Measurements from ENCODE around the gene PPP1R1C.

The PPP1R1C gene

GRCh38 chr2:182049372-182050148, 63.9 kb downstream of the PPP1R1C start:
- no peak overlapping the region for H3K9ac ChIP-seq (ENCODE audit: low read depth, low read length)
- H3K9me3 ChIP-seq (ENCODE audit: control insufficient read depth, insufficient read depth, low read length), result no peaks in the 10 kb centered on the region
- H3K4me1 ChIP-seq (ENCODE audit: insufficient read depth, low read length), result peaks cover 5% of the 10 kb centered on the region; the same call in 1 of the 2 replicates
- no peaks in the 10 kb centered on the region for H3K36me3 ChIP-seq (ENCODE audit: insufficient read depth, low read length)

- Histone ChIP-seq H3K4me1 (ENCODE audit: insufficient read depth, low read length) (peaks cover 5% of the 10 kb centered on the region; the same call in 1 of the 2 replicates), H3K9ac (ENCODE audit: low read depth, low read length) (no peak overlapping the region), H3K36me3 (ENCODE audit: insufficient read depth, low read length) (no peaks in the 10 kb centered on the region), H3K9me3 (ENCODE audit: control insufficient read depth, insufficient read depth, low read length) (no peaks in the 10 kb centered on the region)
Measured at GRCh38 chr2:182050333-182051135, 64.9 kb downstream of the PPP1R1C start.

- no peak overlapping the region for H3K9ac ChIP-seq (ENCODE audit: low read depth, low read length)
- no peaks in the 10 kb centered on the region for H3K9me3 ChIP-seq (ENCODE audit: control insufficient read depth, insufficient read depth, low read length)
- no peaks in the 10 kb centered on the region for H3K36me3 ChIP-seq (ENCODE audit: insufficient read depth, low read length)
- no peaks in the 10 kb centered on the region for H3K4me1 ChIP-seq (ENCODE audit: insufficient read depth, low read length)
Measured at GRCh38 chr2:182055993-182056392, 70.3 kb downstream of the PPP1R1C start.

GRCh38 chr2:182057002-182057401, 71.3 kb downstream of the PPP1R1C start:
- no peaks in the 10 kb centered on the region for H3K9me3 ChIP-seq (ENCODE audit: control insufficient read depth, insufficient read depth, low read length)
- H3K36me3 ChIP-seq (ENCODE audit: insufficient read depth, low read length), result no peaks in the 10 kb centered on the region
- H3K4me1 ChIP-seq (ENCODE audit: insufficient read depth, low read length), result no peaks in the 10 kb centered on the region
- H3K9ac ChIP-seq (ENCODE audit: low read depth, low read length), result no peak overlapping the region

- Histone ChIP-seq H3K36me3 (ENCODE audit: insufficient read depth, low read length) (no peaks in the 10 kb centered on the region), H3K9me3 (ENCODE audit: control insufficient read depth, insufficient read depth, low read length) (no peaks in the 10 kb centered on the region), H3K9ac (ENCODE audit: low read depth, low read length) (no peak overlapping the region), H3K4me1 (ENCODE audit: insufficient read depth, low read length) (no peaks in the 10 kb centered on the region)
Measured at GRCh38 chr2:182058056-182058455, 72.4 kb downstream of the PPP1R1C start.

GRCh38 chr2:182061739-182062138, 76.1 kb downstream of the PPP1R1C start:
- H3K9ac ChIP-seq (ENCODE audit: low read depth, low read length), result no peak overlapping the region
- no peaks in the 10 kb centered on the region for H3K36me3 ChIP-seq (ENCODE audit: insufficient read depth, low read length)
- no peaks in the 10 kb centered on the region for H3K9me3 ChIP-seq (ENCODE audit: control insufficient read depth, insufficient read depth, low read length)

GRCh38 chr2:182062329-182062972, 76.8 kb downstream of the PPP1R1C start:
- H3K36me3 ChIP-seq (ENCODE audit: insufficient read depth, low read length), result no peaks in the 10 kb centered on the region
- H3K4me1 ChIP-seq (ENCODE audit: insufficient read depth, low read length), result no peaks in the 10 kb centered on the region

More at GRCh38 chr2:182061739-182062138, 76.1 kb downstream of the PPP1R1C start:
- H3K4me1 ChIP-seq (ENCODE audit: insufficient read depth, low read length), result no peaks in the 10 kb centered on the region

GRCh38 chr2:182064019-182064778, 78.5 kb downstream of the PPP1R1C start:
- Histone ChIP-seq H3K9ac (ENCODE audit: low read depth, low read length) (no peak overlapping the region), H3K36me3 (ENCODE audit: insufficient read depth, low read length) (no peaks in the 10 kb centered on the region), H3K9me3 (ENCODE audit: control insufficient read depth, insufficient read depth, low read length) (no peaks in the 10 kb centered on the region), H3K4me1 (ENCODE audit: insufficient read depth, low read length) (0 out of 2 replicates have a peak, but pooled peaks cover 3% of the 10 kb centered on the region)

More at GRCh38 chr2:182062329-182062972, 76.8 kb downstream of the PPP1R1C start:
- Histone ChIP-seq H3K9ac (ENCODE audit: low read depth, low read length) (no peak overlapping the region), H3K9me3 (ENCODE audit: control insufficient read depth, insufficient read depth, low read length) (no peaks in the 10 kb centered on the region)

- Histone ChIP-seq H3K9me3 (ENCODE audit: control insufficient read depth, insufficient read depth, low read length) (no peaks in the 10 kb centered on the region), H3K4me1 (ENCODE audit: insufficient read depth, low read length) (peaks cover 3% of the 10 kb centered on the region; the same call in 1 of the 2 replicates), H3K36me3 (ENCODE audit: insufficient read depth, low read length) (no peaks in the 10 kb centered on the region), H3K9ac (ENCODE audit: low read depth, low read length) (no peak overlapping the region)
Measured at GRCh38 chr2:182066400-182067087, 80.9 kb downstream of the PPP1R1C start.

- H3K9ac ChIP-seq (ENCODE audit: low read depth, low read length), result no peak overlapping the region
- no peaks in the 10 kb centered on the region for H3K36me3 ChIP-seq (ENCODE audit: insufficient read depth, low read length)
- H3K9me3 ChIP-seq (ENCODE audit: control insufficient read depth, insufficient read depth, low read length), result no peaks in the 10 kb centered on the region
- H3K4me1 ChIP-seq (ENCODE audit: insufficient read depth, low read length), result peaks cover 3% of the 10 kb centered on the region; the same call in 1 of the 2 replicates
Measured at GRCh38 chr2:182067393-182067792, 81.7 kb downstream of the PPP1R1C start.

- Histone ChIP-seq H3K9me3 (ENCODE audit: control insufficient read depth, insufficient read depth, low read length) (no peaks in the 10 kb centered on the region), H3K9ac (ENCODE audit: low read depth, low read length) (no peak overlapping the region), H3K4me1 (ENCODE audit: insufficient read depth, low read length) (peaks cover 3% of the 10 kb centered on the region; the same call in 1 of the 2 replicates), H3K36me3 (ENCODE audit: insufficient read depth, low read length) (no peaks in the 10 kb centered on the region)
Measured at GRCh38 chr2:182068811-182069210, 83.2 kb downstream of the PPP1R1C start.

GRCh38 chr2:182069416-182069815, 83.8 kb downstream of the PPP1R1C start:
- no peaks in the 10 kb centered on the region for H3K36me3 ChIP-seq (ENCODE audit: insufficient read depth, low read length)
- H3K9me3 ChIP-seq (ENCODE audit: control insufficient read depth, insufficient read depth, low read length), result no peaks in the 10 kb centered on the region
- H3K9ac ChIP-seq (ENCODE audit: low read depth, low read length), result no peak overlapping the region
- peaks cover 3% of the 10 kb centered on the region; the same call in 1 of the 2 replicates for H3K4me1 ChIP-seq (ENCODE audit: insufficient read depth, low read length)

GRCh38 chr2:182069908-182070307, 84.3 kb downstream of the PPP1R1C start:
- no peaks in the 10 kb centered on the region for H3K36me3 ChIP-seq (ENCODE audit: insufficient read depth, low read length)
- H3K9me3 ChIP-seq (ENCODE audit: control insufficient read depth, insufficient read depth, low read length), result no peaks in the 10 kb centered on the region
- no peak overlapping the region for H3K9ac ChIP-seq (ENCODE audit: low read depth, low read length)
- peaks cover 3% of the 10 kb centered on the region; the same call in 1 of the 2 replicates for H3K4me1 ChIP-seq (ENCODE audit: insufficient read depth, low read length)
